Endothelial cell of umbilical vein (primary cell): ENCODE data around the gene SLC12A5. TPM values are rescaled to one million over a fixed set of nuclear protein-coding genes. Genes with fewer than 3 reads are reported as not detected.
"Not testable (repeated sequence)": the region's sequence is repeated elsewhere in the genome, so short reads cannot be mapped to it uniquely, and the experiment has no call there.

Experiments
- BruUV-seq: library from RNA; stranded (reverse); fragments of 400-500 nt; replicated peaks from 2 replicates; lab custom pipeline; 2021; lab: Mats Ljungman, UMichigan
- CTCF ChIA-PET: fragments of 300-600, 350-600 bp; sonication (Branson Sonifier 250); formaldehyde crosslinking; loops from one replicate; lab custom pipeline; 2021; ENCODE audit warnings: antibody characterized with exemption, inconsistent platforms; lab: Charles Lee
- POLR2A ChIA-PET: fragments of 300-600, 350-600 bp; sonication (Branson Sonifier 250); formaldehyde crosslinking; loops from one replicate; lab custom pipeline; 2021; ENCODE audit warnings: antibody characterized with exemption, inconsistent platforms; lab: Charles Lee
- DNase-seq: peaks from one replicate; pipeline ENCODE4 v3.0.0-alpha.2; 2011; ENCODE audit warnings: low read depth, low spot score
- FAIRE-seq: peaks from 2 replicates; lab custom pipeline; 2011; peaks lifted over from hg19 to GRCh38; lab: Jason Lieb, UNC
- H2AFZ ChIP-seq: 2 replicates; pipeline ENCODE4 v1.6.0; 2012; ENCODE audit warnings: low read depth, low read length, control low read depth, inconsistent platforms
- H3K27ac ChIP-seq: 2 replicates; pipeline ENCODE4 v1.5.1; 2011; ENCODE audit warnings: low read depth, mild to moderate bottlenecking, control low read depth, low read length, moderate library complexity; ENCODE audit not compliant: insufficient read depth
- H3K27me3 ChIP-seq, 2 experiments: 2 replicates each; pipeline versions ENCODE4 v1.6.0 to v1.6.1; 2011; ENCODE audit warnings: low read length in 2 of 2, mixed read lengths in 1 of 2; ENCODE audit not compliant: control insufficient read depth in 2 of 2, insufficient read depth in 2 of 2
- H3K36me3 ChIP-seq, 2 experiments: 2 replicates in 1 of 2; 3 replicates in 1 of 2; pipeline ENCODE4 v1.5.1; 2011; ENCODE audit warnings: low read length in 2 of 2, mild to moderate bottlenecking in 1 of 2, moderate library complexity in 1 of 2; ENCODE audit not compliant: control insufficient read depth in 2 of 2, insufficient read depth in 2 of 2; ENCODE audit errors: extremely low read depth in 1 of 2
- H3K4me1 ChIP-seq: 3 replicates; pipeline ENCODE4 v1.5.1; 2011; ENCODE audit warnings: mild to moderate bottlenecking, low read length; ENCODE audit not compliant: control insufficient read depth, insufficient read depth; ENCODE audit errors: extremely low read depth
- H3K4me2 ChIP-seq: 2 replicates; pipeline ENCODE4 v1.6.1; 2011; ENCODE audit warnings: low read length, control low read depth, mixed read lengths; ENCODE audit not compliant: insufficient read depth
- H3K4me3 ChIP-seq, 3 experiments: fragments of 200-600 bp in 1 of 3; sonication (generic), shearing (Covaris generic) in 1 of 3; replicated peaks in 1 of 3; 2 replicates each; pipeline ENCODE4 v1.5.1; 2011 to 2016; ENCODE audit warnings: control low read depth in 3 of 3, low read length in 3 of 3, mild to moderate bottlenecking in 2 of 3, inconsistent platforms in 1 of 3, low read depth in 1 of 3, moderate library complexity in 1 of 3; ENCODE audit not compliant: insufficient read depth in 1 of 3
- H3K79me2 ChIP-seq: 2 replicates; pipeline ENCODE4 v1.6.0; 2012; ENCODE audit warnings: low read length, inconsistent platforms; ENCODE audit not compliant: control insufficient read depth, insufficient read depth
- H3K9ac ChIP-seq: replicated peaks from 2 replicates; pipeline ENCODE3; 2011; ENCODE audit warnings: low read length, control low read depth; ENCODE audit not compliant: insufficient read depth; ENCODE audit errors: extremely low read depth
- H3K9me1 ChIP-seq: replicated peaks from 3 replicates; pipeline ENCODE4 v1.6.0; 2011; ENCODE audit warnings: mild to moderate bottlenecking, low read length; ENCODE audit not compliant: control insufficient read depth, insufficient read depth; ENCODE audit errors: extremely low read depth
- H3K9me3 ChIP-seq: replicated peaks from 2 replicates; pipeline ENCODE4 v1.5.1; 2012; ENCODE audit warnings: low read length, inconsistent platforms; ENCODE audit not compliant: control insufficient read depth, insufficient read depth
- H4K20me1 ChIP-seq: replicated peaks from 2 replicates; pipeline ENCODE3; 2011; ENCODE audit warnings: mild to moderate bottlenecking, low read length; ENCODE audit not compliant: control insufficient read depth, insufficient read depth; ENCODE audit errors: extremely low read depth
- EZH2 ChIP-seq: IDR thresholded peaks from 2 replicates; pipeline ENCODE4 v1.6.1; 2012; ENCODE audit warnings: borderline replicate concordance, low read depth, mild to moderate bottlenecking, moderate library complexity, low read length, inconsistent platforms; ENCODE audit not compliant: severe bottlenecking
- FOS ChIP-seq: IDR thresholded peaks from 2 replicates; pipeline ENCODE4 v1.6.1; 2011; ENCODE audit warnings: mild to moderate bottlenecking, low read length, moderate library complexity, borderline replicate concordance; ENCODE audit not compliant: insufficient read depth
- GATA2 ChIP-seq: IDR thresholded peaks from 2 replicates; pipeline ENCODE4 v1.7.0; 2011; ENCODE audit warnings: low read depth, mild to moderate bottlenecking, moderate library complexity, mixed read lengths, low read length; ENCODE audit not compliant: insufficient read length, insufficient read depth
- JUN ChIP-seq: IDR thresholded peaks from 2 replicates; pipeline ENCODE4 v1.6.1; 2011; ENCODE audit warnings: borderline replicate concordance, low read depth; ENCODE audit not compliant: insufficient read length, insufficient read depth
- MYC ChIP-seq: IDR thresholded peaks from one replicate; pipeline ENCODE4 v1.6.1; 2011; ENCODE audit warnings: mild to moderate bottlenecking, low read depth, low read length
- POLR2A ChIP-seq: IDR thresholded peaks from 2 replicates; pipeline ENCODE4 v1.6.1; 2012; ENCODE audit warnings: low read depth, mild to moderate bottlenecking, control low read depth, low read length
- POLR2AphosphoS5 ChIP-seq: IDR thresholded peaks from 2 replicates; pipeline ENCODE4 v1.6.1; 2012; ENCODE audit warnings: low read depth, mild to moderate bottlenecking, control low read depth, low read length, moderate library complexity; ENCODE audit not compliant: insufficient read depth
- dilution Hi-C: fragments of 300-500 bp; cut with MboI; formaldehyde crosslinking; loops from one replicate; pipeline ENCODE4 v1.15.0; 2019; ENCODE audit warnings: low sequenced_read_pairs; ENCODE audit not compliant: extremely low pct_ligation_motif_present
- intact Hi-C: fragments of 100-400 bp; cut with micrococcal nuclease; formaldehyde crosslinking; loops from one replicate; pipeline ENCODE4 v1.10.0; 2022
- polyA plus RNA-seq, 4 experiments: library from polyadenylated mRNA; depleted of rRNA in 3 of 4; stranded (reverse) in 3 of 4; unstranded in 1 of 4; fragments of >200 nt; gene quantifications; 2 replicates each; pipeline versions ENCODE4 v1.2.1 to v1.2.3, GENCODE V29; 2011 to 2012; ENCODE audit warnings: missing spikeins in 1 of 4
- total RNA-seq: library from RNA; stranded (reverse); gene quantifications from 2 replicates; pipeline ENCODE4 v1.2.3, GENCODE V29; 2021
- TF ChIP-seq, protein P1 (sequence below), 2 donors: IDR thresholded peaks; 1 replicate in 1 of 2; 2 replicates in 1 of 2; pipeline ENCODE4 v1.5.1; 2011; ENCODE audit warnings: low read length in 2 of 2, mild to moderate bottlenecking in 2 of 2, moderate library complexity in 2 of 2, control low read depth in 1 of 2, inconsistent platforms in 1 of 2, low read depth in 1 of 2; ENCODE audit not compliant: insufficient read depth in 1 of 2; ENCODE audit errors: extremely low read depth in 1 of 2
- TF ChIP-seq, protein P2 (sequence below): IDR thresholded peaks from 2 replicates; pipeline ENCODE4 v1.6.1; 2011; ENCODE audit not compliant: insufficient read depth, insufficient read length

Gene SLC12A5
- total and polyA plus RNA-seq, 2 donors (not counting 3 experiments of a cell fraction or from before 2014, with no cell fraction given) = 1.6 to 2.3 TPM

- peak; percentile 83 for TF ChIP-seq MYC
- TF ChIP-seq POLR2AphosphoS5 = peak; percentile 97
- TF ChIP-seq POLR2A = peak; percentile 85
- no peak for TF ChIP-seq EZH2
- TF ChIP-seq, protein P1, sequence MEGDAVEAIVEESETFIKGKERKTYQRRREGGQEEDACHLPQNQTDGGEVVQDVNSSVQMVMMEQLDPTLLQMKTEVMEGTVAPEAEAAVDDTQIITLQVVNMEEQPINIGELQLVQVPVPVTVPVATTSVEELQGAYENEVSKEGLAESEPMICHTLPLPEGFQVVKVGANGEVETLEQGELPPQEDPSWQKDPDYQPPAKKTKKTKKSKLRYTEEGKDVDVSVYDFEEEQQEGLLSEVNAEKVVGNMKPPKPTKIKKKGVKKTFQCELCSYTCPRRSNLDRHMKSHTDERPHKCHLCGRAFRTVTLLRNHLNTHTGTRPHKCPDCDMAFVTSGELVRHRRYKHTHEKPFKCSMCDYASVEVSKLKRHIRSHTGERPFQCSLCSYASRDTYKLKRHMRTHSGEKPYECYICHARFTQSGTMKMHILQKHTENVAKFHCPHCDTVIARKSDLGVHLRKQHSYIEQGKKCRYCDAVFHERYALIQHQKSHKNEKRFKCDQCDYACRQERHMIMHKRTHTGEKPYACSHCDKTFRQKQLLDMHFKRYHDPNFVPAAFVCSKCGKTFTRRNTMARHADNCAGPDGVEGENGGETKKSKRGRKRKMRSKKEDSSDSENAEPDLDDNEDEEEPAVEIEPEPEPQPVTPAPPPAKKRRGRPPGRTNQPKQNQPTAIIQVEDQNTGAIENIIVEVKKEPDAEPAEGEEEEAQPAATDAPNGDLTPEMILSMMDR (IDR thresholded peaks at IDR 0.05; ENCODE audit: extremely low read depth in 1 of 2, insufficient read depth in 1 of 2, low read depth in 1 of 2, low read length in 2 of 2) = peak in 1 of 2 donors; percentile 15
- no peak for TF ChIP-seq JUN
- TF ChIP-seq FOS = no peak
- TF ChIP-seq, protein P2, sequence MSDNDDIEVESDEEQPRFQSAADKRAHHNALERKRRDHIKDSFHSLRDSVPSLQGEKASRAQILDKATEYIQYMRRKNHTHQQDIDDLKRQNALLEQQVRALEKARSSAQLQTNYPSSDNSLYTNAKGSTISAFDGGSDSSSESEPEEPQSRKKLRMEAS = no peak
- TF ChIP-seq GATA2 = no peak
- BruUV-seq = TSS peak; percentile 67
- peak within 1 kb of the TSS; percentile 89 for H3K4me2 ChIP-seq
These were observed 60.7 kb downstream of the SLC12A5 start, which contains the start of gene NCOA5 for GRCh38 chr20:46089417-46090388. Gene NCOA5, minus strand, starts transcription at chr20:46089962. Its CDS starts 10,538 bp downstream, at chr20:46079424.

DNA sequence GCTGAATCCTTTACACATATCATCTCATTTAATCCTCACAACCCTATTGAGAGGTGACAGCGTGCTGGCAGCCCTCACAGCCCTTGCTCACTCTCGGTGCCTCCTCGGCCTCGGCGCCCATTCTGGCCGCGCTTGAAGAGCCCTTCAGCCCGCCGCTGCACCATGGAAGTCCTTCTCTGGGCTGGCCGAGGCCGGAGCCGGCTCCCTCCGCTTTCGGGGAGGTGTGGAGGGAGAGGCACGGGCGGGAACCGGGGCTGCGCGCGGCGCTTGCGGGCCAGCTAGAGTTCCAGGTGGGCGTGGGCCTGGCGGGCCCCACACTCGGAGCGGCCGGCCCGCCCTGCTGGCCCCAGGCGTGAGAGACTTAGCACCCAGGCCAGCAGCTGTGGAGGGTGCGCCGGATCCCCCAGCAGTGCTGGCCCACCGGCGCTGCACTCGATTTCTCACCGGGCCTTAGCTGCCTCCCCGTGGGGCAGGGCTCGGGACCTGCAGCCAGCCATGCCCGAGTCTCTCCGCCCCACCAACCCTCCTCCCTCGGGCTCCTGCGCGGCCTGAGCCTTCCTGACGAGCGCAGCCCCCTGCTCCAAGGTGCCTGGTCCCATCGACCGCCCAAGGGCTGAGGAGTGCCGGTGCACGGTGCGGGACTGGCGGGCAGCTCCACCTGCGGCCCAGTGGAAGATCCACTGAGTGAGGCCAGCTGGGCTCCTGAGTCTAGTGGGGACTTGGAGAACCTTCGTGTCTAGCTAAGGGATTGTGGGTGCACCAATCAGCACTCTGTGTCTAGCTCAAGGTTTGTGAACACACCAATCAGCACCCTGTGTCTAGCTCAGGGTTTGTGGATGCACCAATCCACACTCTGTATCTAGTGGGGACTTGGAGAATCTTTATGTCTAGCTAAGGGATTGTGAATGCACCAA is 62.9 kb downstream of the SLC12A5 start:
- Histone ChIP-seq H3K4me1 (peaks cover 19% of the 10 kb centered on the region), H3K79me2 (peaks cover 24% of the 10 kb centered on the region)
- H3K4me3 ChIP-seq, FAIRE-seq, BruUV-seq, dilution Hi-C loops, H3K9ac ChIP-seq, H3K27me3 ChIP-seq, H3K27ac ChIP-seq, H3K4me2 ChIP-seq, CTCF ChIA-PET, H2AFZ ChIP-seq, DNase-seq, POLR2A ChIA-PET, H3K9me3 ChIP-seq, H4K20me1 ChIP-seq, H3K36me3 ChIP-seq, H3K9me1 ChIP-seq: not testable (repeated sequence)
- intact Hi-C loops = loop anchor here (2.0 kb wide), 1 partner anchor 27 kb away; the partner anchor contains the start of gene CD40

More at GRCh38 chr20:46089417-46090388, 60.7 kb downstream of the SLC12A5 start, which contains the start of gene NCOA5:
- ChIA-PET CTCF (interaction anchor here (1.3 to 4.2 kb wide), 6 partner anchors 10 to 119 kb away, joined by 4 to 24 read pairs (median 10); no protein-coding TSS in a partner anchor), POLR2A (no interaction called here)
- intact Hi-C loops = loop anchor here (1.0 to 10.0 kb wide), 6 partner anchors 29 to 599 kb away; partner anchors contain the start of genes CD40, TP53RK, UBE2C and ZNF335
- peaks cover 26% of the 10 kb centered on the region for H3K4me1 ChIP-seq
- no peaks in the 10 kb centered on the region for H3K9me1 ChIP-seq
- H2AFZ ChIP-seq = peak within 1 kb of the TSS; percentile 83
- H4K20me1 ChIP-seq = peaks cover 7% of the 10 kb centered on the region
- no peaks in the 10 kb centered on the region for H3K36me3 ChIP-seq
- peak within 1 kb of the TSS; percentile 70 to 80 (median 77) for H3K4me3 ChIP-seq
- H3K79me2 ChIP-seq = peaks cover 46% of the 10 kb centered on the region
- peak within 1 kb of the TSS; percentile 83 for H3K27ac ChIP-seq
- H3K27me3 ChIP-seq = peaks cover 0 to 2% of the 10 kb centered on the region in 2 experiments
- FAIRE-seq (peak; percentile 93), DNase-seq (peak; percentile 94)
- no peaks in the 10 kb centered on the region for H3K9me3 ChIP-seq
- dilution Hi-C loops = no loop called here
- H3K9ac ChIP-seq = peak within 1 kb of the TSS; percentile 92
